HEK293 (cell line): ENCODE results near the gene PRKAG2.

Source experiments
- CTCF ChIA-PET: fragments of 350-600 bp; formaldehyde crosslinking; extraction: SDS; loops from one replicate; lab custom pipeline; 2021; ENCODE audit warnings: antibody characterized with exemption; lab: Yijun Ruan, JAX
- POLR2A ChIA-PET: fragments of 300-600 bp; formaldehyde crosslinking; extraction: SDS; loops from one replicate; lab custom pipeline; 2020; ENCODE audit warnings: antibody characterized with exemption, inconsistent platforms; lab: Yijun Ruan, JAX
- H3K27ac ChIP-seq: fragments of 200-500 bp; sonication (Bioruptor generic); 2 replicates; pipeline ENCODE4 v1.5.1; 2014; ENCODE audit warnings: low read depth, low read length, control low read depth, inconsistent platforms; ENCODE audit errors: extremely low read depth
- H3K36me3 ChIP-seq, 2 experiments: fragments of 200-500 bp in 1 of 2; sonication (Bioruptor generic) in 1 of 2; 1 replicate in 1 of 2; 2 replicates in 1 of 2; pipeline ENCODE4 v1.5.1; 2014 to 2017; ENCODE audit warnings: inconsistent platforms in 2 of 2, low read length in 2 of 2; ENCODE audit not compliant: control insufficient read depth in 2 of 2, insufficient read depth in 1 of 2
- H3K4me1 ChIP-seq: fragments of 200-500 bp; sonication (Bioruptor generic); 2 replicates; pipeline ENCODE4 v1.5.1; 2014; ENCODE audit warnings: mild to moderate bottlenecking, low read length, inconsistent platforms; ENCODE audit not compliant: control insufficient read depth, insufficient read depth
- H3K4me3 ChIP-seq: 2 replicates; pipeline ENCODE4 v1.5.1; 2011; ENCODE audit warnings: low read depth, mild to moderate bottlenecking, control low read depth, low read length, moderate library complexity
- H3K9me3 ChIP-seq: fragments of 200-500 bp; sonication (Bioruptor generic); 2 replicates; pipeline ENCODE4 v1.5.1; 2014; ENCODE audit warnings: low read depth, low read length, inconsistent platforms; ENCODE audit not compliant: control insufficient read depth, insufficient read depth
- BCL11B ChIP-seq: fragments of 450-650 bp; formaldehyde crosslinking; IDR thresholded peaks from 2 replicates; pipeline ENCODE4 v1.5.1; 2016; ENCODE audit warnings: low read depth, missing biosample characterization, missing genetic modification characterization
- GLI2 ChIP-seq: fragments of 450-650 bp; formaldehyde crosslinking; IDR thresholded peaks from 2 replicates; pipeline ENCODE4; 2017; ENCODE audit warnings: missing biosample characterization, missing genetic modification characterization, low read depth, borderline replicate concordance
- TCF7L2 ChIP-seq: IDR thresholded peaks from 2 replicates; pipeline ENCODE4 v1.6.1; 2011; ENCODE audit warnings: low read depth, mild to moderate bottlenecking, inconsistent platforms, low read length, moderate library complexity, borderline replicate concordance
- ZBTB8A ChIP-seq: fragments of 450-650 bp; formaldehyde crosslinking; IDR thresholded peaks from 2 replicates; pipeline ENCODE4 v1.5.1; 2016; ENCODE audit warnings: missing biosample characterization, missing genetic modification characterization
- ZNF140 ChIP-seq: fragments of 450-650 bp; formaldehyde crosslinking; IDR thresholded peaks from 2 replicates; pipeline ENCODE4 v1.5.1; 2016; ENCODE audit warnings: missing biosample characterization, missing genetic modification characterization
- ZNF169 ChIP-seq: fragments of 450-650 bp; formaldehyde crosslinking; IDR thresholded peaks from 2 replicates; pipeline ENCODE4 v1.5.1; 2016; ENCODE audit warnings: missing biosample characterization, missing genetic modification characterization
- ZNF174 ChIP-seq: fragments of 450-650 bp; formaldehyde crosslinking; IDR thresholded peaks from 2 replicates; pipeline ENCODE4 v1.5.0; 2017; ENCODE audit warnings: missing biosample characterization, mild to moderate bottlenecking, missing genetic modification characterization
- ZNF184 ChIP-seq: fragments of 450-650 bp; IDR thresholded peaks from 2 replicates; pipeline ENCODE4 v1.5.1; 2018; ENCODE audit warnings: missing biosample characterization, mild to moderate bottlenecking, missing genetic modification characterization
- ZNF202 ChIP-seq: fragments of 450-650 bp; formaldehyde crosslinking; IDR thresholded peaks from 2 replicates; pipeline ENCODE4 v1.5.1; 2016; ENCODE audit warnings: missing biosample characterization, missing genetic modification characterization, borderline replicate concordance
- ZNF24 ChIP-seq: fragments of 450-650 bp; formaldehyde crosslinking; IDR thresholded peaks from 2 replicates; pipeline ENCODE4 v1.5.1; 2016; ENCODE audit warnings: missing biosample characterization, missing genetic modification characterization
- ZNF302 ChIP-seq: fragments of 450-650 bp; formaldehyde crosslinking; IDR thresholded peaks from 2 replicates; pipeline ENCODE4 v1.5.1; 2016; ENCODE audit warnings: missing biosample characterization, missing genetic modification characterization, low read depth
- ZNF366 ChIP-seq: fragments of 450-650 bp; formaldehyde crosslinking; conservative IDR thresholded peaks from 2 replicates; pipeline ENCODE4 v1.5.1; 2016; ENCODE audit warnings: missing biosample characterization, missing genetic modification characterization
- ZNF514 ChIP-seq: fragments of 450-650 bp; formaldehyde crosslinking; IDR thresholded peaks from 2 replicates; pipeline ENCODE4 v1.5.1; 2016; ENCODE audit warnings: missing biosample characterization, missing genetic modification characterization
- ZNF544 ChIP-seq: fragments of 450-650 bp; formaldehyde crosslinking; IDR thresholded peaks from 2 replicates; pipeline ENCODE4 v1.5.0; 2017; ENCODE audit warnings: missing biosample characterization, missing genetic modification characterization
- ZNF585B ChIP-seq: fragments of 450-650 bp; formaldehyde crosslinking; IDR thresholded peaks from 2 replicates; pipeline ENCODE4 v1.5.1; 2016; ENCODE audit warnings: missing biosample characterization, missing genetic modification characterization
- ZNF701 ChIP-seq: fragments of 450-650 bp; formaldehyde crosslinking; IDR thresholded peaks from 2 replicates; pipeline ENCODE4 v1.5.1; 2016; ENCODE audit warnings: missing biosample characterization, missing genetic modification characterization
- TF ChIP-seq, protein P1 (sequence below): fragments of 450-650 bp; formaldehyde crosslinking; IDR thresholded peaks from 2 replicates; pipeline ENCODE4 v1.5.1; 2017; ENCODE audit warnings: missing biosample characterization, missing genetic modification characterization
- TF ChIP-seq, protein P2 (sequence below): fragments of 450-650 bp; formaldehyde crosslinking; IDR thresholded peaks from 2 replicates; pipeline ENCODE4 v1.5.1; 2017; ENCODE audit warnings: missing biosample characterization, mild to moderate bottlenecking, missing genetic modification characterization, moderate library complexity
- TF ChIP-seq, protein P3 (sequence below): fragments of 450-650 bp; formaldehyde crosslinking; optimal IDR thresholded peaks from 2 replicates; pipeline ENCODE3; 2016; ENCODE audit warnings: missing biosample characterization, mild to moderate bottlenecking, missing genetic modification characterization
- TF ChIP-seq, protein P4 (sequence below): fragments of 450-650 bp; formaldehyde crosslinking; IDR thresholded peaks from 2 replicates; pipeline ENCODE4 v1.5.1; 2016; ENCODE audit warnings: missing biosample characterization, missing genetic modification characterization

Gene PRKAG2

DNA sequence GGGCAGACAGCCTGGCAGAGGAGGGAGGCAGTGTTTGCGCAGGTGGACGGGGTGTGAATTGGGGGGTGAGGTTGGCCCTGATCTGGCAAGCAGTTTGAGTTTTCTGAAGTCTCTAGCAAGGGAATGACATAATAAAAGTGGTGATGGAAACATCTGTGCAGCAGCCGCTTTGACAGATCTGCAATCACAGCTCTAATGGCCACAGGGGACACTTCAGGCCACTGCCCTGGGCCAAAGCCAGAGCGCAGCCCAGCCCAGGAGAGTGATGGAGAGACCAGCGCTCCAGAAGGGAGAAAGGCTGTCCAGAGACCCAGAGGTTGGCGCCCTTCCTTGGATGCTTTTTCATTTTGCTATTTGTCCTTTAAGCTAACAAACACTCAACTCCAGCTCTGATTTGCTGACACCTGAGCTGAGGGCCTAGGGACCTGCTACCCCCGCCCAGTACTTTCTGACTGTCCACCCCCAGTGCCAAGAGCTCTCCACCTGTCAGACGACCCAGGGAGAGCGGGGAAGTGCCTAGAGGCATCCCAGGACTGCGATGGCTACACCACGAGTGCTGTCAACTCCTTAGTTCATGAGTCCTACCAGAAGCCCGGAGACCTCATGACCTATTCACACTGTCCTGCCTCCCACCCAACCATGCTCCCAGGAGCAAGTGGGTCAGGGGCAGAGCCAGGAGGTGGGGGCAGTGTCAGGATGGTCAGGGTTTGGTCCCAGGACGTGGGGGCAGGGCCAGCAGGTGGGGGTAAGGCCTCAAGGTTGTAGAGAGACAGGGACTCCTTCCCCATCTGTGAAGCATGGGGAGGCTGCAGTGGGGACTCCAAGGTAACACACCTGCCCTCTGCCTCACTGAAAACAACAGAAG is 112.6 kb downstream of the PRKAG2 start:
- TF ChIP-seq, protein P1, sequence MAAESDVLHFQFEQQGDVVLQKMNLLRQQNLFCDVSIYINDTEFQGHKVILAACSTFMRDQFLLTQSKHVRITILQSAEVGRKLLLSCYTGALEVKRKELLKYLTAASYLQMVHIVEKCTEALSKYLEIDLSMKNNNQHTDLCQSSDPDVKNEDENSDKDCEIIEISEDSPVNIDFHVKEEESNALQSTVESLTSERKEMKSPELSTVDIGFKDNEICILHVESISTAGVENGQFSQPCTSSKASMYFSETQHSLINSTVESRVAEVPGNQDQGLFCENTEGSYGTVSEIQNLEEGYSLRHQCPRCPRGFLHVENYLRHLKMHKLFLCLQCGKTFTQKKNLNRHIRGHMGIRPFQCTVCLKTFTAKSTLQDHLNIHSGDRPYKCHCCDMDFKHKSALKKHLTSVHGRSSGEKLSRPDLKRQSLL: no peak
- TF ChIP-seq, protein P2, sequence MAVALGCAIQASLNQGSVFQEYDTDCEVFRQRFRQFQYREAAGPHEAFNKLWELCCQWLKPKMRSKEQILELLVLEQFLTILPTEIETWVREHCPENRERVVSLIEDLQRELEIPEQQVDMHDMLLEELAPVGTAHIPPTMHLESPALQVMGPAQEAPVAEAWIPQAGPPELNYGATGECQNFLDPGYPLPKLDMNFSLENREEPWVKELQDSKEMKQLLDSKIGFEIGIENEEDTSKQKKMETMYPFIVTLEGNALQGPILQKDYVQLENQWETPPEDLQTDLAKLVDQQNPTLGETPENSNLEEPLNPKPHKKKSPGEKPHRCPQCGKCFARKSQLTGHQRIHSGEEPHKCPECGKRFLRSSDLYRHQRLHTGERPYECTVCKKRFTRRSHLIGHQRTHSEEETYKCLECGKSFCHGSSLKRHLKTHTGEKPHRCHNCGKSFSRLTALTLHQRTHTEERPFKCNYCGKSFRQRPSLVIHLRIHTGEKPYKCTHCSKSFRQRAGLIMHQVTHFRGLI (tag by site-specific recombination): no peak
- TF ChIP-seq ZNF169 (no peak), ZNF544 (no peak), ZNF302 (tag by site-specific recombination) (no peak), ZNF140 (tag by site-specific recombination) (no peak), ZNF174 (tag by site-specific recombination) (no peak), ZBTB8A (tag by site-specific recombination) (no peak), GLI2 (tag by site-specific recombination) (no peak)
- H3K4me1 ChIP-seq: no peaks in the 10 kb centered on the region
- ChIA-PET CTCF (interaction anchor here (0.5 to 0.8 kb wide), 3 partner anchors 18 to 408 kb away, joined by 3 read pairs; no protein-coding TSS in a partner anchor), POLR2A (no interaction called here)
- H3K36me3 ChIP-seq: no peaks in the 10 kb centered on the region
- H3K9me3 ChIP-seq: no peaks in the 10 kb centered on the region
- H3K27ac ChIP-seq: no peak overlapping the region
- no peak overlapping the region for H3K4me3 ChIP-seq

DNA sequence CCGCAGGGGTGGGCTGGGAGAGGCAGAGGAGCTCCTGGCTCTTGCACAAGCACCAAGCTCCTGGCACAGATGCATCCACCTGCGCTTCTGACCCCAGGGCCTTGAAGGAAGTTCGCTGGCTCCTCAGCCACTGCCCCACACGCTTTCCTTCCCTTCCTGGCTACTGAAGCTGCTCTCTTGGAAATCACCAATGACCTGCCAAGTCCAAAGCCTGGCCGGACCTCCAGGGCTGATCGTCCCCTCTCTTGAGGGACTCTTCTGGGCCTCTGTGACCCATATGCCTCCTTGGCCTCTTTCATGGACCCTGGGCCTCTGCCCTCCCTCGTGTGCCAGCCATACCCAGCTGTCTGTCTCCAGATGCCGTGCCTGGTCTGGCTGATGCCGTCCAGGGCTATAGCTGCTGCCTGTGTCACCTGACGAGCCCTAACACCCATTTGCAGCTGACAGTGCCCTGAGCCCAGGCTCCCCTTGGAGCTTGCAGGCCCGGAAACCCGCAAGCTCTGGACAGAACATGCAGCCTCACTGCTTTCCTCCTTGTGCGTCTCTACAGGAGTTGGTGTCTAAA is 113.4 kb downstream of the PRKAG2 start:
- ChIA-PET CTCF (interaction anchor here (0.5 to 2.2 kb wide), 5 partner anchors 18 to 407 kb away, joined by 3 to 9 read pairs (median 3); no protein-coding TSS in a partner anchor), POLR2A (interaction anchor here (0.6 kb wide), 1 partner anchor 247 kb away, joined by 3 read pairs; no protein-coding TSS in a partner anchor)
- no peaks in the 10 kb centered on the region for H3K36me3 ChIP-seq
- H3K4me1 ChIP-seq: no peaks in the 10 kb centered on the region
- H3K4me3 ChIP-seq: no peak overlapping the region
- no peak for TF ChIP-seq ZNF701
- TF ChIP-seq ZNF184: no peak
- TF ChIP-seq BCL11B (tag by site-specific recombination): no peak
- no peak for TF ChIP-seq ZNF585B (tag by site-specific recombination)
- TF ChIP-seq ZNF366 (tag by site-specific recombination): no peak
- no peak for TF ChIP-seq ZNF24 (tag by site-specific recombination)
- TF ChIP-seq, protein P3, sequence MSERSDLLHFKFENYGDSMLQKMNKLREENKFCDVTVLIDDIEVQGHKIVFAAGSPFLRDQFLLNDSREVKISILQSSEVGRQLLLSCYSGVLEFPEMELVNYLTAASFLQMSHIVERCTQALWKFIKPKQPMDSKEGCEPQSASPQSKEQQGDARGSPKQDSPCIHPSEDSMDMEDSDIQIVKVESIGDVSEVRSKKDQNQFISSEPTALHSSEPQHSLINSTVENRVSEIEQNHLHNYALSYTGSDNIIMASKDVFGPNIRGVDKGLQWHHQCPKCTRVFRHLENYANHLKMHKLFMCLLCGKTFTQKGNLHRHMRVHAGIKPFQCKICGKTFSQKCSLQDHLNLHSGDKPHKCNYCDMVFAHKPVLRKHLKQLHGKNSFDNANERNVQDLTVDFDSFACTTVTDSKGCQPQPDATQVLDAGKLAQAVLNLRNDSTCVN (tag by site-specific recombination): no peak
- TF ChIP-seq, protein P4, sequence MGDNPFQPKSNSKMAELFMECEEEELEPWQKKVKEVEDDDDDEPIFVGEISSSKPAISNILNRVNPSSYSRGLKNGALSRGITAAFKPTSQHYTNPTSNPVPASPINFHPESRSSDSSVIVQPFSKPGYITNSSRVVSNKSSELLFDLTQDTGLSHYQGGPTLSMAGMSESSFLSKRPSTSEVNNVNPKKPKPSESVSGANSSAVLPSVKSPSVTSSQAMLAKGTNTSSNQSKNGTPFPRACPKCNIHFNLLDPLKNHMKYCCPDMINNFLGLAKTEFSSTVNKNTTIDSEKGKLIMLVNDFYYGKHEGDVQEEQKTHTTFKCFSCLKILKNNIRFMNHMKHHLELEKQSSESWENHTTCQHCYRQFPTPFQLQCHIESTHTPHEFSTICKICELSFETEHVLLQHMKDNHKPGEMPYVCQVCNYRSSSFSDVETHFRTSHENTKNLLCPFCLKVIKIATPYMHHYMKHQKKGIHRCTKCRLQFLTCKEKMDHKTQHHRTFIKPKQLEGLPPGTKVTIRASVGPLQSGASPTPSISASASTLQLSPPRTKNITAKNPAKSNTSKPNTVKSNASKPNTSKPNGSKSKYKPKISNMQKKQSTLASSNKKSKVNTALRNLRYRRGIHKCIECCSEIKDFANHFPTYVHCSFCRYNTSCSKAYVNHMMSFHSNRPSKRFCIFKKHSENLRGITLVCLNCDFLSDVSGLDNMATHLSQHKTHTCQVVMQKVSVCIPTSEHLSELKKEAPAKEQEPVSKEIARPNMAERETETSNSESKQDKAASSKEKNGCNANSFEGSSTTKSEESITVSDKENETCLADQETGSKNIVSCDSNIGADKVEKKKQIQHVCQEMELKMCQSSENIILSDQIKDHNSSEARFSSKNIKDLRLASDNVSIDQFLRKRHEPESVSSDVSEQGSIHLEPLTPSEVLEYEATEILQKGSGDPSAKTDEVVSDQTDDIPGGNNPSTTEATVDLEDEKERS (tag by site-specific recombination): no peak
- no peak for TF ChIP-seq ZNF202 (tag by site-specific recombination)
- TF ChIP-seq, protein P2 (tag by site-specific recombination): no peak
- no peak for TF ChIP-seq ZNF514 (tag by site-specific recombination)
- TF ChIP-seq TCF7L2: no peak
- H3K9me3 ChIP-seq: no peaks in the 10 kb centered on the region
- no peak overlapping the region for H3K27ac ChIP-seq
